PFSK-1 (cell line): Measurements from ENCODE around the gene AKR7A3.

Experiments used
- FOXP2 ChIP-seq: optimal IDR thresholded peaks from 2 replicates; pipeline ENCODE3; 2011; ENCODE audit warnings: borderline replicate concordance, control low read depth, inconsistent platforms; ENCODE audit not compliant: insufficient read depth; ENCODE audit errors: extremely low read length, extremely low read depth
- POLR2AphosphoS5 ChIP-seq: IDR thresholded peaks from 2 replicates; pipeline ENCODE4 v1.6.1; 2012; ENCODE audit warnings: low read depth, mild to moderate bottlenecking, control low read depth, low read length, moderate library complexity
- SIN3A ChIP-seq: IDR thresholded peaks from 2 replicates; pipeline ENCODE4 v1.6.1; 2012; ENCODE audit warnings: mild to moderate bottlenecking, low read length, moderate library complexity, borderline replicate concordance; ENCODE audit not compliant: insufficient read depth
- TF ChIP-seq, protein P1 (sequence below), 2 experiments: IDR thresholded peaks; 2 replicates each; pipeline versions ENCODE4 v1.6.1 to v1.8.0; 2011 to 2012; ENCODE audit warnings: low read depth in 2 of 2, low read length in 2 of 2, control low read depth in 1 of 2, inconsistent platforms in 1 of 2, mild to moderate bottlenecking in 1 of 2, moderate library complexity in 1 of 2; ENCODE audit not compliant: insufficient read depth in 1 of 2

DNA sequence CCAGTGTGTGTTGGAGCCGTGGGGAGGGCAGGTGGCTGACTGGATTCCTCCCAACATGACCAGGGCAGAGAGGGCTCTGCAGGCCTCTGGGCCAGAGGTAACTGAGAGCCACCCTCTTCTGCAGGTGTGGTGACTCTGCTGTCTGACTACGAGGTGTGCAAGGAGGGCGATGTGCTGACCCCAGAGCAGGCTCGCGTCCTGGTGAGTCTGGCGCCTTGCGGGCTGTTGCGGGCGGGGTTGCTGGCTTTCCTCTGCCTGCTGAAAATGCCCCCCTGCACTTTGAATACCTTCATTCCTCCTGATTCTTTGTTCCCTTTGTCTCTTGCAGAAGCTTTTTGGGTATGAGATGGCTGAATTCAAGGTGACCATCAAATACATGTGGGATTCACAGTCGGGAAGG, 30.2 kb downstream of the AKR7A3 start:
- TF ChIP-seq SIN3A (no peak), POLR2AphosphoS5 (no peak), FOXP2 (no peak)
- TF ChIP-seq, protein P1, sequence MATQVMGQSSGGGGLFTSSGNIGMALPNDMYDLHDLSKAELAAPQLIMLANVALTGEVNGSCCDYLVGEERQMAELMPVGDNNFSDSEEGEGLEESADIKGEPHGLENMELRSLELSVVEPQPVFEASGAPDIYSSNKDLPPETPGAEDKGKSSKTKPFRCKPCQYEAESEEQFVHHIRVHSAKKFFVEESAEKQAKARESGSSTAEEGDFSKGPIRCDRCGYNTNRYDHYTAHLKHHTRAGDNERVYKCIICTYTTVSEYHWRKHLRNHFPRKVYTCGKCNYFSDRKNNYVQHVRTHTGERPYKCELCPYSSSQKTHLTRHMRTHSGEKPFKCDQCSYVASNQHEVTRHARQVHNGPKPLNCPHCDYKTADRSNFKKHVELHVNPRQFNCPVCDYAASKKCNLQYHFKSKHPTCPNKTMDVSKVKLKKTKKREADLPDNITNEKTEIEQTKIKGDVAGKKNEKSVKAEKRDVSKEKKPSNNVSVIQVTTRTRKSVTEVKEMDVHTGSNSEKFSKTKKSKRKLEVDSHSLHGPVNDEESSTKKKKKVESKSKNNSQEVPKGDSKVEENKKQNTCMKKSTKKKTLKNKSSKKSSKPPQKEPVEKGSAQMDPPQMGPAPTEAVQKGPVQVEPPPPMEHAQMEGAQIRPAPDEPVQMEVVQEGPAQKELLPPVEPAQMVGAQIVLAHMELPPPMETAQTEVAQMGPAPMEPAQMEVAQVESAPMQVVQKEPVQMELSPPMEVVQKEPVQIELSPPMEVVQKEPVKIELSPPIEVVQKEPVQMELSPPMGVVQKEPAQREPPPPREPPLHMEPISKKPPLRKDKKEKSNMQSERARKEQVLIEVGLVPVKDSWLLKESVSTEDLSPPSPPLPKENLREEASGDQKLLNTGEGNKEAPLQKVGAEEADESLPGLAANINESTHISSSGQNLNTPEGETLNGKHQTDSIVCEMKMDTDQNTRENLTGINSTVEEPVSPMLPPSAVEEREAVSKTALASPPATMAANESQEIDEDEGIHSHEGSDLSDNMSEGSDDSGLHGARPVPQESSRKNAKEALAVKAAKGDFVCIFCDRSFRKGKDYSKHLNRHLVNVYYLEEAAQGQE (IDR thresholded peaks at IDR 0.05; ENCODE audit: insufficient read depth in 1 of 2, low read depth in 2 of 2, low read length in 2 of 2): no peak
